GM23338 (cell line): ENCODE results near the gene FARP1. TPM values are rescaled to one million over a fixed set of nuclear protein-coding genes. Genes with fewer than 3 reads are reported as not detected.

Experiments used
- ATAC-seq: fragments of 200-7000 bp; cut with Tn5 transposase; 3 replicates; pipeline ENCODE4 v1.9.1; 2020
- DNase-seq: peaks from one replicate; pipeline ENCODE4 v3.0.0-alpha.2; 2015; ENCODE audit warnings: low spot score
- H2AFZ ChIP-seq: fragments of 200-600 bp; sonication (generic); 2 replicates; pipeline ENCODE4 v1.8.0; 2016; ENCODE audit warnings: antibody characterized with exemption, mild to moderate bottlenecking, moderate library complexity
- H3F3A ChIP-seq: fragments of 200-600 bp; sonication (generic); replicated peaks from 2 replicates; pipeline ENCODE4 v1.8.0; 2017; ENCODE audit warnings: antibody characterized with exemption, mixed run types, low read depth
- H3K27ac ChIP-seq: fragments of 200-600 bp; sonication (generic); 2 replicates; pipeline ENCODE4 v1.6.1; 2016; ENCODE audit warnings: low read depth
- H3K27me3 ChIP-seq: fragments of 200-600 bp; sonication (generic); 2 replicates; pipeline ENCODE4 v1.8.0; 2016; ENCODE audit warnings: mild to moderate bottlenecking, mixed run types, moderate library complexity; ENCODE audit not compliant: insufficient read depth
- H3K36me3 ChIP-seq: fragments of 200-600 bp; sonication (generic); 2 replicates; pipeline ENCODE4 v1.8.0; 2016; ENCODE audit warnings: mild to moderate bottlenecking; ENCODE audit not compliant: insufficient read depth
- H3K4me1 ChIP-seq: fragments of 200-600 bp; sonication (generic); 2 replicates; pipeline ENCODE4 v1.8.0; 2016; ENCODE audit warnings: mild to moderate bottlenecking, moderate library complexity; ENCODE audit not compliant: insufficient read depth
- H3K4me2 ChIP-seq: fragments of 200-600 bp; sonication (generic); 2 replicates; pipeline ENCODE4 v1.7.1; 2017; ENCODE audit warnings: mixed run types
- H3K4me3 ChIP-seq: fragments of 200-600 bp; sonication (generic); 2 replicates; pipeline ENCODE4 v1.6.1; 2016; ENCODE audit warnings: mixed run types
- H3K79me2 ChIP-seq: fragments of 200-600 bp; sonication (generic); replicated peaks from 2 replicates; pipeline ENCODE4 v1.8.0; 2017; ENCODE audit warnings: mild to moderate bottlenecking; ENCODE audit not compliant: insufficient read depth
- H3K9me2 ChIP-seq: fragments of 200-600 bp; sonication (generic); 2 replicates; pipeline ENCODE4 v1.8.0; 2017; ENCODE audit not compliant: insufficient read depth
- H4K20me1 ChIP-seq: fragments of 200-600 bp; sonication (generic); replicated peaks from 2 replicates; pipeline ENCODE4 v1.8.0; 2017; ENCODE audit warnings: mild to moderate bottlenecking; ENCODE audit not compliant: insufficient read depth
- H3K27ac Mint-ChIP-seq: 2 replicates; pipeline ENCODE4 v1.8.0; 2020; ENCODE audit warnings: inconsistent platforms, mild to moderate bottlenecking, moderate library complexity, mixed read lengths
- H3K27me3 Mint-ChIP-seq: 3 replicates; pipeline ENCODE4 v1.8.0; 2022; ENCODE audit warnings: low read depth, mild to moderate bottlenecking, moderate library complexity, mixed read lengths, inconsistent platforms; ENCODE audit not compliant: insufficient read depth, poor library complexity
- H3K36me3 Mint-ChIP-seq: 3 replicates; pipeline ENCODE4 v1.8.0; 2021; ENCODE audit warnings: low read depth, mild to moderate bottlenecking, inconsistent platforms, moderate library complexity, mixed read lengths
- H3K4me1 Mint-ChIP-seq: 3 replicates; pipeline ENCODE4 v1.8.0; 2020; ENCODE audit warnings: mild to moderate bottlenecking, inconsistent platforms, mixed read lengths
- H3K4me3 Mint-ChIP-seq: 3 replicates; pipeline ENCODE4 v1.8.0; 2021; ENCODE audit warnings: moderate library complexity, mild to moderate bottlenecking, inconsistent platforms, mixed read lengths
- H3K9me3 Mint-ChIP-seq: 3 replicates; pipeline ENCODE4 v1.8.0; 2020; ENCODE audit warnings: moderate library complexity, mild to moderate bottlenecking, inconsistent platforms, mixed read lengths
- EZH2 ChIP-seq: fragments of 200-600 bp; sonication (generic); IDR thresholded peaks from one replicate; pipeline ENCODE4 v1.8.0; 2017; ENCODE audit warnings: antibody characterized with exemption, mild to moderate bottlenecking, low read depth; ENCODE audit not compliant: unreplicated experiment
- EZH2phosphoT487 ChIP-seq: fragments of 200-600 bp; sonication (generic); IDR thresholded peaks from one replicate; pipeline ENCODE4 v1.8.1; 2018; ENCODE audit warnings: antibody characterized with exemption; ENCODE audit not compliant: unreplicated experiment
- JUNB ChIP-seq: IDR thresholded peaks from one replicate; pipeline ENCODE4 v1.6.1; 2016; ENCODE audit warnings: antibody characterized with exemption; ENCODE audit not compliant: unreplicated experiment
- NANOG ChIP-seq: IDR thresholded peaks from 2 replicates; pipeline ENCODE4 v1.6.1; 2016; ENCODE audit warnings: antibody characterized with exemption, borderline replicate concordance
- POLR2AphosphoS5 ChIP-seq: IDR thresholded peaks from 2 replicates; pipeline ENCODE4 v1.6.1; 2016; ENCODE audit warnings: antibody characterized with exemption, low read depth
- STAT1 ChIP-seq: IDR thresholded peaks from one replicate; pipeline ENCODE4 v1.6.1; 2016; ENCODE audit warnings: antibody characterized with exemption; ENCODE audit not compliant: unreplicated experiment
- ZNF114 ChIP-seq: fragments of 250-450 bp; sonication (Bioruptor Pico); IDR thresholded peaks from 2 replicates; pipeline ENCODE4 v1.5.0; 2020; ENCODE audit warnings: mild to moderate bottlenecking, moderate library complexity
- ZNF331 ChIP-seq: fragments of 250-450 bp; sonication (Bioruptor Pico); IDR thresholded peaks from 2 replicates; pipeline ENCODE4 v1.5.0; 2020; ENCODE audit warnings: low read depth, mild to moderate bottlenecking, moderate library complexity
- ZNF462 ChIP-seq: fragments of 250-450 bp; sonication (Bioruptor Pico); IDR thresholded peaks from 2 replicates; pipeline ENCODE4 v1.5.0; 2020; ENCODE audit warnings: mild to moderate bottlenecking, moderate library complexity
- polyA plus RNA-seq: library from polyadenylated mRNA; unstranded; fragments of >200 nt; fragmentation: Nextera tagmentation; extraction: Ambion mirVana; gene quantifications from 2 replicates; pipeline ENCODE4 v1.2.1, GENCODE V29; 2016
- total RNA-seq: library from RNA; depleted of rRNA; stranded (reverse); fragments of >200 nt; shearing (Covaris generic); gene quantifications from 2 replicates; pipeline ENCODE4 v1.2.3, GENCODE V29; 2014
- TF ChIP-seq, protein P1 (sequence below), 2 experiments: fragments of 200-600 bp in 1 of 2; sonication (generic) in 1 of 2; conservative IDR thresholded peaks; 2 replicates each; pipeline versions ENCODE4 v1.5.1 to v1.6.1; 2016 to 2017; ENCODE audit warnings: antibody characterized with exemption in 2 of 2, low read depth in 2 of 2, mild to moderate bottlenecking in 2 of 2, moderate library complexity in 1 of 2

FARP1 gene
- total and polyA plus RNA-seq, 2 experiments from 2014 or later, result 53.6 to 82.5 TPM

DNA sequence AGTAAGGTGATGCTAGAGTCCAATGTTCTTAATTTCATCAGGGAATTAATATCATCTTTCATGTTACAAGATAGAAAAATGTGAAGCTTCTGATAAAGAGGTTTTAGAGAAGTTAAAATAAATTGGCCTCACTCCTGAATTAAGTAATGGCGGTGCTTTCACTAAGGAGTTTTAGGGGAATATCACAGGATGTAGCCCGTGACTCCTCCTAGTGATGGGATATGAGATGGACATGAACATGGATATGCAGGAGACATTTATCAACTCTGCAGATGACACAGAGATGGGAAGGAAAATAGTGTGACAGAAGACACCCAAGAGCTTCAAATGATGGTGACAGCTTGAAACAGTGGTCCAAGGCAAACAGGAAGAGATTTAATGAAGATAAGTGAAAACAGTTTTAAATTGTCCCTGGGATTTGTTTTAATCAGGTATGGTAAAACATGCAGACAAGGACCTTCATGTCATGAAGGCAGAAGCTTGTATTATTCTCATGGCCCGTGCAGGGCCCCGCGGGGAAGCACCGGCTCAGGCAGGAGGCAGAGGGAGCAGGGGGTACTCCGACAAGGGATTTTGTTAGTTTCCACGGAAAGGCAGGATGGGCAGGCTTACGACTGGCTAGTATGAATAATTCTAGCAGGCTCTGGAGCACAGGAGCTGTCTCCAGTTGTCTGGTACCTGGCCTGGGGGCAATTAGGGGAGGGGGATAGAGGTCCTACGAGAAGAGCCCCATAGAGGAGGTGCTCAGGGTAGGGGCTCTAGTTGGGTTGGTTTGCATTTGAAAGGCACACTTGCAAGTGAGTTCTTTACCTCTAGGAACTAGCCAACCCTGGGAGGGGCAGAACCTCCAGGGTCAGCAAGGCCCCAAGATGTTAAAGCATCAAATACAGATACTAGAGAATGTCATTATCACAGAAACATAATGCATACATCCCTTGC is 38.7 kb upstream of the FARP1 start:
- peaks cover 4% of the 10 kb centered on the region; the same call in 1 of the 2 replicates for H3K9me2 ChIP-seq
- peaks cover 7% of the 10 kb centered on the region for H3K4me1 ChIP-seq
- no peaks in the 10 kb centered on the region for H3F3A ChIP-seq
- Mint-ChIP-seq H3K36me3 (peaks cover 15% of the 10 kb centered on the region; the same call in 2 of the 3 replicates), H3K4me1 (peaks cover 12% of the 10 kb centered on the region), H3K9me3 (peaks cover 29% of the 10 kb centered on the region), H3K27ac (no peak overlapping the region), H3K4me3 (no peak overlapping the region), H3K27me3 (peaks cover 4% of the 10 kb centered on the region)
- no peak overlapping the region for H2AFZ ChIP-seq
- no peak overlapping the region for H3K4me3 ChIP-seq
- H4K20me1 ChIP-seq, result no peaks in the 10 kb centered on the region
- H3K79me2 ChIP-seq, result no peaks in the 10 kb centered on the region
- H3K4me2 ChIP-seq, result no peak overlapping the region
- no peak for TF ChIP-seq ZNF331 (CRISPR knock-in tag)
- TF ChIP-seq, protein P1, sequence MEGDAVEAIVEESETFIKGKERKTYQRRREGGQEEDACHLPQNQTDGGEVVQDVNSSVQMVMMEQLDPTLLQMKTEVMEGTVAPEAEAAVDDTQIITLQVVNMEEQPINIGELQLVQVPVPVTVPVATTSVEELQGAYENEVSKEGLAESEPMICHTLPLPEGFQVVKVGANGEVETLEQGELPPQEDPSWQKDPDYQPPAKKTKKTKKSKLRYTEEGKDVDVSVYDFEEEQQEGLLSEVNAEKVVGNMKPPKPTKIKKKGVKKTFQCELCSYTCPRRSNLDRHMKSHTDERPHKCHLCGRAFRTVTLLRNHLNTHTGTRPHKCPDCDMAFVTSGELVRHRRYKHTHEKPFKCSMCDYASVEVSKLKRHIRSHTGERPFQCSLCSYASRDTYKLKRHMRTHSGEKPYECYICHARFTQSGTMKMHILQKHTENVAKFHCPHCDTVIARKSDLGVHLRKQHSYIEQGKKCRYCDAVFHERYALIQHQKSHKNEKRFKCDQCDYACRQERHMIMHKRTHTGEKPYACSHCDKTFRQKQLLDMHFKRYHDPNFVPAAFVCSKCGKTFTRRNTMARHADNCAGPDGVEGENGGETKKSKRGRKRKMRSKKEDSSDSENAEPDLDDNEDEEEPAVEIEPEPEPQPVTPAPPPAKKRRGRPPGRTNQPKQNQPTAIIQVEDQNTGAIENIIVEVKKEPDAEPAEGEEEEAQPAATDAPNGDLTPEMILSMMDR (conservative IDR thresholded peaks at IDR 0.05; ENCODE audit: low read depth in 2 of 2), result peak; percentile 30 to 43; a peak in 3 of 4 replicates
- ATAC-seq (peak; percentile 63), DNase-seq (peak; percentile 27)
- no peaks in the 10 kb centered on the region for H3K27me3 ChIP-seq
- no peak overlapping the region for H3K27ac ChIP-seq
- H3K36me3 ChIP-seq, result 0 out of 2 replicates have a peak, but pooled peaks cover 7% of the 10 kb centered on the region

DNA sequence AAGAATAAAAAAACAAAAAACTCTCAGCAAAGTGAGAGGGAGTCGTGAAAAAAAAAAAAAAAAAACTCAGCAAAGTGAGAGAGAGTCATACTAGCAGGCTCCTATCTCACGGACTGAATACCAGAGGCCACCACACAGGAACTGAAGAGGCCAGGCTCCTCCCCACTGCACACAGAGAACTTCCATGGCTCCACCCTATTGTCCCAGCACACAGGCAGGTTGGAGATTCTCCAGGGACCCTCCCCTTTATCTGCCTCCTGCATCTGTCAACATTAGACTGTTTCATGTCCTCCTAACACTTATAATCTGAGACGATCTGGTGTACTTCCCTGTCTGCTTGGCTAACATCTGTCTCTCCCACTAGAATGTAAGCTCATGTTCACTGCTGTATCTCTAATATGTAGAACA is 37.0 kb upstream of the FARP1 start:
- DNase-seq (no peak), ATAC-seq (no peak)
- peaks cover 4% of the 10 kb centered on the region; the same call in 1 of the 2 replicates for H3K9me2 ChIP-seq
- no peaks in the 10 kb centered on the region for H3K36me3 ChIP-seq
- no peaks in the 10 kb centered on the region for H4K20me1 ChIP-seq
- H3K27me3 ChIP-seq, result no peaks in the 10 kb centered on the region
- Mint-ChIP-seq H3K27ac (no peak overlapping the region), H3K36me3 (peaks cover 8% of the 10 kb centered on the region; the same call in 2 of the 3 replicates), H3K27me3 (peaks cover 8% of the 10 kb centered on the region), H3K9me3 (peaks cover 14% of the 10 kb centered on the region), H3K4me3 (no peak overlapping the region), H3K4me1 (peaks cover 12% of the 10 kb centered on the region)
- no peaks in the 10 kb centered on the region for H3K79me2 ChIP-seq
- peaks cover 7% of the 10 kb centered on the region for H3K4me1 ChIP-seq
- no peak overlapping the region for H3K27ac ChIP-seq
- H3F3A ChIP-seq, result no peaks in the 10 kb centered on the region
- no peak overlapping the region for H3K4me2 ChIP-seq
- no peak overlapping the region for H3K4me3 ChIP-seq
- no peak overlapping the region for H2AFZ ChIP-seq
- TF ChIP-seq ZNF331 (CRISPR knock-in tag) (no peak), ZNF462 (CRISPR knock-in tag) (no peak), ZNF114 (CRISPR knock-in tag) (no peak), JUNB (no peak), EZH2phosphoT487 (no peak), NANOG (no peak), POLR2AphosphoS5 (no peak), EZH2 (no peak), STAT1 (no peak)
- TF ChIP-seq, protein P1 (conservative IDR thresholded peaks at IDR 0.05; ENCODE audit: low read depth in 2 of 2), result no peak
